AG04450 (cell line): Measurements from ENCODE around the gene RBM34. TPM values are rescaled to one million over a fixed set of nuclear protein-coding genes. Genes with fewer than 3 reads are reported as not detected.
"Not testable (repeated sequence)": the region's sequence is repeated elsewhere in the genome, so short reads cannot be mapped to it uniquely, and the experiment has no call there.

Experiments used
- CTCF ChIA-PET: fragments of 300-600, 350-600 bp; formaldehyde crosslinking; extraction: SDS; loops from one replicate; lab custom pipeline; 2022; ENCODE audit warnings: antibody characterized with exemption, inconsistent platforms; lab: Charles Lee
- POLR2A ChIA-PET: fragments of 350-600 bp; formaldehyde crosslinking; extraction: SDS; loops from one replicate; lab custom pipeline; 2021; ENCODE audit warnings: antibody characterized with exemption, inconsistent platforms; lab: Yijun Ruan, JAX
- DNase-seq: peaks from one replicate; pipeline ENCODE4 v3.0.0-alpha.2; 2011; ENCODE audit warnings: low read depth, low spot score
- H3K27ac ChIP-seq: one replicate; pipeline ENCODE4 v1.5.1; 2012; ENCODE audit warnings: low read depth, low read length, control low read depth
- H3K27me3 ChIP-seq: one replicate; pipeline ENCODE4 v1.6.0; 2012; ENCODE audit warnings: low read length; ENCODE audit not compliant: control insufficient read depth, insufficient read depth
- H3K4me3 ChIP-seq: 2 replicates; pipeline ENCODE4 v1.5.1; 2011; ENCODE audit warnings: mild to moderate bottlenecking, low read depth, low read length, control low read depth
- H3K9me3 ChIP-seq: 2 replicates; pipeline ENCODE4 v1.5.1; 2012; ENCODE audit warnings: low read length; ENCODE audit not compliant: control insufficient read depth, insufficient read depth
- CTCF ChIP-seq: IDR thresholded peaks from 2 replicates; pipeline ENCODE4 v1.5.1; 2011; ENCODE audit warnings: low read depth, low read length, control low read depth, inconsistent platforms
- polyA plus RNA-seq: library from polyadenylated mRNA; depleted of rRNA; stranded (reverse); fragments of >200 nt; gene quantifications from 2 replicates; pipeline ENCODE4 v1.2.3, GENCODE V29; 2011

RBM34 gene
- polyA plus RNA-seq, 1 experiment, result 47.0 TPM

- no peak for DNase-seq
- TF ChIP-seq CTCF, result no peak
- Histone ChIP-seq H3K9me3 (no peaks in the 10 kb centered on the region), H3K27ac (no peak overlapping the region), H3K4me3 (no peak overlapping the region), H3K27me3 (no peaks in the 10 kb centered on the region)
- ChIA-PET CTCF (interaction anchor here (0.5 to 1.9 kb wide), 6 partner anchors 9 to 600 kb away, joined by 3 to 14 read pairs (median 4); no protein-coding TSS in a partner anchor), POLR2A (interaction anchor here (0.6 kb wide), 1 partner anchor 474 kb away, joined by 3 read pairs; no protein-coding TSS in a partner anchor)
Measured at GRCh38 chr1:235095938-235096562, 65.0 kb downstream of the RBM34 start.

- no peak overlapping the region for H3K27ac ChIP-seq
- DNase-seq, result no peak
- H3K4me3 ChIP-seq, result no peak overlapping the region
- CTCF ChIA-PET, result interaction anchor here (0.6 to 3.0 kb wide), 30 partner anchors 9 to 616 kb away, joined by 3 to 19 read pairs (median 4); no protein-coding TSS in a partner anchor
- H3K27me3 ChIP-seq, result no peaks in the 10 kb centered on the region
- POLR2A ChIA-PET, result interaction anchor here (0.7 kb wide), 1 partner anchor 595 kb away, joined by 3 read pairs; no protein-coding TSS in a partner anchor
- peak; percentile 94 for TF ChIP-seq CTCF
- H3K9me3 ChIP-seq, result no peaks in the 10 kb centered on the region
Measured at GRCh38 chr1:235093696-235094592, 67.1 kb downstream of the RBM34 start.

GRCh38 chr1:235093013-235093695, 67.9 kb downstream of the RBM34 start:
- H3K4me3 ChIP-seq, result no peak overlapping the region
- POLR2A ChIA-PET, result interaction anchor here (0.7 kb wide), 1 partner anchor 594 kb away, joined by 3 read pairs; no protein-coding TSS in a partner anchor

GRCh38 chr1:235092415-235092814, 68.6 kb downstream of the RBM34 start:
- CTCF ChIA-PET, result interaction anchor here (0.7 to 3.0 kb wide), 5 partner anchors 127 to 593 kb away, joined by 3 to 19 read pairs (median 5); partner anchors contain the start of gene B3GALNT2
- H3K9me3 ChIP-seq, H3K4me3 ChIP-seq, H3K27me3 ChIP-seq, DNase-seq, H3K27ac ChIP-seq: not testable (repeated sequence)
- POLR2A ChIA-PET, result interaction anchor here (0.6 kb wide), 1 partner anchor 602 kb away, joined by 6 read pairs; no protein-coding TSS in a partner anchor

More at GRCh38 chr1:235093013-235093695, 67.9 kb downstream of the RBM34 start:
- no peak overlapping the region for H3K27ac ChIP-seq
- DNase-seq, result no peak
- H3K27me3 ChIP-seq, result no peaks in the 10 kb centered on the region
- CTCF ChIA-PET, result interaction anchor here (0.6 to 3.0 kb wide), 29 partner anchors 10 to 615 kb away, joined by 3 to 19 read pairs (median 4); no protein-coding TSS in a partner anchor
- TF ChIP-seq CTCF, result peak; percentile 40
- H3K9me3 ChIP-seq, result no peaks in the 10 kb centered on the region

- H3K27me3 ChIP-seq, DNase-seq, H3K9me3 ChIP-seq, H3K27ac ChIP-seq, H3K4me3 ChIP-seq: not testable (repeated sequence)
- ChIA-PET CTCF (interaction anchor here (0.7 to 3.0 kb wide), 4 partner anchors 127 to 593 kb away, joined by 3 to 19 read pairs (median 8); partner anchors contain the start of gene B3GALNT2), POLR2A (interaction anchor here (0.6 kb wide), 1 partner anchor 602 kb away, joined by 6 read pairs; no protein-coding TSS in a partner anchor)
Measured at GRCh38 chr1:235092045-235092406, 69.0 kb downstream of the RBM34 start.

GRCh38 chr1:235091319-235092044, 69.6 kb downstream of the RBM34 start:
- DNase-seq, H3K9me3 ChIP-seq, H3K27me3 ChIP-seq, H3K27ac ChIP-seq, POLR2A ChIA-PET, H3K4me3 ChIP-seq: not testable (repeated sequence)
- CTCF ChIA-PET, result interaction anchor here (1.1 kb wide), 1 partner anchor 413 kb away, joined by 3 read pairs; the partner anchor contains the start of gene B3GALNT2
